PFSK-1 (cell line): ENCODE measurements around the gene PTGFRN.

Experiments
- FOXP2 ChIP-seq: optimal IDR thresholded peaks from 2 replicates; pipeline ENCODE3; 2011; ENCODE audit warnings: borderline replicate concordance, control low read depth, inconsistent platforms; ENCODE audit not compliant: insufficient read depth; ENCODE audit errors: extremely low read length, extremely low read depth
- POLR2AphosphoS5 ChIP-seq: IDR thresholded peaks from 2 replicates; pipeline ENCODE4 v1.6.1; 2012; ENCODE audit warnings: low read depth, mild to moderate bottlenecking, control low read depth, low read length, moderate library complexity
- REST ChIP-seq, 2 experiments: IDR thresholded peaks; 2 replicates each; pipeline versions ENCODE4 v1.6.1 to v1.8.0; 2011 to 2012; ENCODE audit warnings: low read depth in 2 of 2, low read length in 2 of 2, control low read depth in 1 of 2, inconsistent platforms in 1 of 2, mild to moderate bottlenecking in 1 of 2, moderate library complexity in 1 of 2; ENCODE audit not compliant: insufficient read depth in 1 of 2
- SIN3A ChIP-seq: IDR thresholded peaks from 2 replicates; pipeline ENCODE4 v1.6.1; 2012; ENCODE audit warnings: mild to moderate bottlenecking, low read length, moderate library complexity, borderline replicate concordance; ENCODE audit not compliant: insufficient read depth
- TAF1 ChIP-seq: IDR thresholded peaks from 2 replicates; pipeline ENCODE4 v1.6.1; 2012; ENCODE audit warnings: low read length, control low read depth, borderline replicate concordance; ENCODE audit not compliant: insufficient read depth

Gene PTGFRN

DNA sequence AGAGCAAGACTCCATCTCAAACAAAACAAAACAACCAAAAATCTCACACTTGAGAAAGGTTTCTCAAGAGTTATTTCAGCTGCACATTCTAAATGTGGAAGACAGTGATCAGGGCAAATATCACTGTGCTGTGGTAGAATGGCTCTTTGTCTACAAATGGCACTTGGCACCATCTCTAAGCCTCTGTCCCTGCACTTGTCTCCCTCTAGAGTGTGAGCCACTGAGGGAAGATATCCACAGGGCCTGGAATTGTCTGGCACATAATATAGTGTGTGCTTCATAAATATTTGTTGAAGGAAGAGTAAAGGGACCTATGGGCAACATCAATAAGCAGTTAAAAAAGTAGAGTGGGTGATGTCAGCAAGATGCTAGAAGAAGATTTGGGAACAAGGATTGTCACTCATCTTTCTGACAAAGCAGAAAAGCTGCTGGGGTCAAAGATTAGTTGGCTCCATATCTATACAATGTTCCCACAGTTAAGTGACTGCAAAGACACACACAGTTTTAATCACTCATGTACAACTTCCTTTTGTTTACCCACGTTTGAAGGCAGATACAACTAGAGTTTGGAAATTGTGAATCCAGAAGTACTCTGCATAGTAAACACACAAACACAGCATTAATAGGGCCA, 110.9 kb downstream of the PTGFRN start:
- TF ChIP-seq POLR2AphosphoS5 (no peak), SIN3A (no peak), TAF1 (no peak), FOXP2 (no peak), REST (IDR thresholded peaks at IDR 0.05; ENCODE audit: insufficient read depth in 1 of 2, low read depth in 2 of 2, low read length in 2 of 2) (no peak)

DNA sequence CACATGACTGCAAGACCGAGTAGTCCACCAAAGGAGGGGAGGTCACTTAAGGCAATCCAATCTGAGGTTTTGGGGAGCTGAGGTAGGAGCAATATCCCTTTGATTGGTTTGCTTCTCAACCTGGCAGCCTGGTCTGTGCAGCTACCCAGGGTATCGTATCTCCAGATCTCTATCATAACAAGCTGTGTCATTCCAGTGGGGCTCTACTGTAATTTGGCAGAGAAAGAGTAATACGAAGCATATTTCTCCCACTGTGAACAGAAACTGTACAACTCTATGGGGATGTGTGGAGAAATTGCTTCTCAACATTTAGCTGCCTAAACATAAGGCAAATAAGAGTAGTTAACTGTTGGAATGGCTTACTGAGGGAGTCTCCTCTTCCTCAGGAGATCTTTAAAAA, 112.4 kb downstream of the PTGFRN start:
- no peak for TF ChIP-seq POLR2AphosphoS5
- TF ChIP-seq FOXP2: no peak
- no peak for TF ChIP-seq REST (IDR thresholded peaks at IDR 0.05; ENCODE audit: insufficient read depth in 1 of 2, low read depth in 2 of 2, low read length in 2 of 2)
- no peak for TF ChIP-seq SIN3A
- no peak for TF ChIP-seq TAF1

DNA sequence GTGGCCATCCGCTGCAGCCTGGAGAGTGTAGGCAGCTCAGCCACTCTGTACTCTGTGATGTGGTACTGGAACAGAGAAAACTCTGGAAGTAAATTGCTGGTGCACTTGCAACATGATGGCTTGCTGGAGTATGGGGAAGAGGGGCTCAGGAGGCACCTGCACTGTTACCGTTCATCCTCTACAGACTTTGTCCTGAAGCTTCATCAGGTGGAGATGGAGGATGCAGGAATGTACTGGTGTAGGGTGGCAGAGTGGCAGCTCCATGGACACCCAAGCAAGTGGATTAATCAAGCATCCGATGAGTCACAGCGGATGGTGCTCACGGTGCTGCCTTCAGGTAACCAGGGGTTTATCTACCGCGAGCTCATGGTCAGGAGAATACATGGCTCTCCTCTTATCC, 115.9 kb downstream of the PTGFRN start:
- no peak for TF ChIP-seq FOXP2
- TF ChIP-seq TAF1: no peak
- no peak for TF ChIP-seq SIN3A
- TF ChIP-seq REST (IDR thresholded peaks at IDR 0.05; ENCODE audit: insufficient read depth in 1 of 2, low read depth in 2 of 2, low read length in 2 of 2): no peak
- no peak for TF ChIP-seq POLR2AphosphoS5

DNA sequence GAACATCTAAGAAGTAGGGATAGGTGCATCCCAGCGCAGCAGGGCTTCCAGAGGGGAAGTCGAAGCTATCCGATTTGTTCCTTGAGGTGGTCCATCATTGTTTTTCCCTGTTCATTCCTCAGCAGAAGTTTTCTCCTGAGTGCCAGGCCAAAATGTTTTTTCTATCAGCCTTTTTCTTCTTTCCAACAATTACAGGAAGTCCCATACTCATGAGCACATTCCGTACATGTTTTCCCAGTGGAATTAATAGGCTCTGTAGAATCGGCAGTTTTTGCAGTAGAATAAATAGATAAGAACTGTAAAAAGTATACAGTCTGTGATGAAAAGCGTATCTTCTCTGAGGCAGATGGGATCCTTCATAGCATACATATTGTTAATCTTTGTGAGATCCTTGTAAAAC, 116.6 kb downstream of the PTGFRN start:
- TF ChIP-seq SIN3A: no peak
- no peak for TF ChIP-seq TAF1
- TF ChIP-seq REST (IDR thresholded peaks at IDR 0.05; ENCODE audit: insufficient read depth in 1 of 2, low read depth in 2 of 2, low read length in 2 of 2): no peak
- no peak for TF ChIP-seq POLR2AphosphoS5
- TF ChIP-seq FOXP2: no peak

DNA sequence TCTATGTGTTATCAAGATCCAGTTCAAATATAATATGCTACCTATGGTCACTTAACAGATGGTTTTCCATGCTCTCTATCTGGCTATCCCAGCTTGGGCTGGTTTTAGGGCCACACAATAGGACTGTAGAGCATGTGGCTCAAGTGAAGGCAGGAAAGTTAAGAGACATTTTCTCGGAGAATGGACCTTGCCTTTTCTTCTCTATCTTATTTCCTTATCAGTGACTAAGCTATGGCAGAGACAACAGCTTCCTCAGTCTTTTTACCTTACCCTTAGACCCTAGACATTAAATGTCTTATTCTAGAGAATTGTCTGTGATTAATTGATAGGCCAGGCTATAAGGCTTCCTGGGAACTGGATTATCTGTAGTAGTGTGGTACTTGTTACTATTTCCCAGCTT, 120.0 kb downstream of the PTGFRN start:
- TF ChIP-seq TAF1: no peak
- no peak for TF ChIP-seq POLR2AphosphoS5
- no peak for TF ChIP-seq FOXP2
- TF ChIP-seq REST (IDR thresholded peaks at IDR 0.05; ENCODE audit: insufficient read depth in 1 of 2, low read depth in 2 of 2, low read length in 2 of 2): no peak
- no peak for TF ChIP-seq SIN3A
